NCI-H2227 treated with DMSO at 0.1 percent for 48 hours (cell line): ENCODE results near the gene AQP6.
"Not testable (repeated sequence)": the region's sequence is repeated elsewhere in the genome, so short reads cannot be mapped to it uniquely, and the experiment has no call there.

Experiments
- DNase-seq: peaks from one replicate; lab custom pipeline; 2025; lab: John Stamatoyannopoulos, UW

AQP6 gene

DNA sequence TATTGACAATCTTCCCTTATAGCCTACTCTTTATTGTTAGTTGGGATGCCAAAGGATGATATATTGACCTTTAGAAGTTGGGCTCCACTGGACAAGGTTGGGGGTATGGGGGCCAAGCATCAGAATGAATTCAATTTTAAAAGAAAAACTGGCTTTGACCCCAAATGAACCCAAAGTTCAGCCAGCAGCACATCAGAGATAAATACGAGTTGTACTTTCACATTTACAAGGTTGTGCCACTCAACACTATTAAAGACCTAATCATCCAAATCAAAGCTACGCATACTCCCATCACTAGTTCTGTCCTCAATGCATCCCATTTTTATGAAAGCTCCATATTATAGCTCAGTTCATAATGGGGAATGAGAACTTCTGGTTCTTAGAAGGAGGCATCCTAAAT lies 16.7 kb downstream of the AQP6 start:
- not testable (repeated sequence) for DNase-seq

DNA sequence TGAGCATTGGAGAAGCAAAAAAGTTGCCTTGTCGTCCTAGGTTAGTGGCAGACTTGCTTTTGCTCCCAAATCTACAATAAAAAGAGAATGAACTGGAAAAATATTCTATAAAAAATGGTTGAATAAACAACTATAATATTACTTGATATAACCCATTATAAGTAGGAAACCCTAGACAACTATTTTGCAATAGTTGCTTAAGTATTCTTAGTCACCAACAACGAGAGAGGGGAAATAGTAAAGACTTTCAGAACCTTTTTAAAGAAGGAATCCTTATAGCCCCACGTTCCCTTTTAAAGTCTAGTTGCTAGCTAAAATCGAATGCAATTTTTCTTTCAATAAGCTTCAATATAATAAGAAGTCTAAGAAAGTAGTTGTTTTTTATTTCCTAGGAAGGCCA lies 17.5 kb downstream of the AQP6 start:
- DNase-seq: no peak

DNA sequence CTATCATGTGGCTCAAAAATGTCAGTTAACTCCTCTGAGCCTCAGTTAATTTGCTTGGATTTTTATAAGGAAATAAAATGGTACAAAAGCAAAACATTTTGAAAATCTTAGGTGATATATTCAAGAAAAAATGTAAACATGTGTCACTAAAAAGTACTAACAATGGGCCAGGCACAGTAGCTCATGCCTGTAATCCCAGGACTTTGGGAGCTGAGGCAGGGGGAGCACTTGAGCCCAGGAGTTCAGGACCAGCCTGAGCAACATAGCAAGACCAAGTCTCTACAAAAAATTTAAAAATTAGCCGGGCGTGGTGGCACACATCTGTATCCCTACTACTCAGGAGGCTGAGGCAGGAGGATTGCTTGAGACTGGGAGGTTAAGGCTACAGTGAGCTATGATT lies 25.7 kb downstream of the AQP6 start:
- no peak for DNase-seq

GRCh38 chr12:50003595-50003994 lies 30.8 kb downstream of the AQP6 start:
- no peak for DNase-seq

DNA sequence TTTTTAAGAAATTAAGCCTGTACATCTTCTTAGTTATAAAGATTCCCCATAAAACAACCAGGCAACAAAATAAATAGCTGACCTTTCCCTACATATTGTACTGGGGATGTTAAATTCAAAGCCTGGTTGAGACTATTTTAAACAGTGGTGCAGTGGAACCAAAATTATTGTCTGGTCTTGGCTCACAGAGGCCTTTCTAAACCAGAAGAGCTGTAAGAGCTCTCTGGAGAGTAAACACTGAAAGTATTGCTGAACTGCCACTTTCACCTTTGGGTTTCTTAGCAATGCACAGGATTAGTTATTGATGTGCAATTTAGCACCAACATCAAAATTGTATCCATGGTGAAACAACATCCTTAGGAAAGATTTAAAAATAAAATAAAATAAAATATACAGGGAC lies 31.9 kb downstream of the AQP6 start:
- DNase-seq: no peak

- DNase-seq: no peak
Measured at GRCh38 chr12:50005175-50005574, 32.4 kb downstream of the AQP6 start.

- no peak for DNase-seq
Measured at GRCh38 chr12:50006280-50006679, 33.5 kb downstream of the AQP6 start.

DNA sequence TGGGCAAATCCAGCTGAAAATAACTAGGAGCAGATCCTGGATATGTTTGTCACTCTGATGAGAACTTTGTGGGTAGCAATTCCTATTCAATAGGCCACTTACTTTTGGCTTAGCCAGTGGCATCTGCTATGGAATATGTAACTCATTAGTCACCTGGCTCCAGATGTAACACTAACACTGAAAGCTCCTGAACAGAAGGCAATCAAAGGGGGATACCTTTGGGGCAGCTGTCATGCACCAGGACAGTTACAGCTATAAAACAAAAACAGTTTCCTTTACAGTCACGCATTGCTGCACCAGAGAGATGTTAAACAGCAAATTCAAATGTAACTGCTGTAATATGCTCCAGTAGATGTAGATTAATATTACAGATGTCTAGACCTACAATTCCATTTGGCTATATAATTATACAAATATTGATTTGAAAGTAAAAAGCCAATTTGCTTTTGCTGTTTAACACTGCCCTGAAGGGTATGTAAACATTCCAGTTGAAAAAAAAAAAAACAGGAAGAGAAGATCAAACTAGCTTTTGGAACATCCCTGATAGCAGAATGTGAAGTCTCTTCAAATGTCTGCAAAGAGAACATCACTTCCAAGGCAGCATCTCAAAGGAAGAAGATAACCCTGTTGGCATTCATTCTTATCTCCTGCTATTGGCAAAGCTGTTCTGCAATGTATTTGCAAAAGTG lies 34.2 kb downstream of the AQP6 start:
- no peak for DNase-seq

GRCh38 chr12:50013361-50014147 lies 40.8 kb downstream of the AQP6 start:
- no peak for DNase-seq

DNA sequence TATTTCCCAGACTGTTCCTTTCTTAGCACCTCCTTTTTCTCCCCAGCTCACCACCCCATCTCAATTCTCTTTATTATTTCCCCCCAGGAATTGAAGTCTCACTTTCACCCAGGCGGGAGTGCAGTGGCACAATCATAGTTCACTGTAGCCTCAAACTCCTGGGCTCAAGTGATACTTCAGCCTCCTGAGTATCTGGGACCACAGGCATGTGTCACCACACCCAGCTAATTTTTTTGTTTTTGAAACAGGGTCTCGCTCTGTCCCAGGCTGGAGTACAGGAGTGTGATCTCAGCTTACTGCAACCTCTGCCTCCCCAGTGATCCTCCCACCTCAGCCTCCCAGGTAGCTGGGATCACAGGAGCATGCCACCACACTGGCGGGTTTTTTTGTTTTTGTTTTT lies 41.6 kb downstream of the AQP6 start:
- no peak for DNase-seq

DNA sequence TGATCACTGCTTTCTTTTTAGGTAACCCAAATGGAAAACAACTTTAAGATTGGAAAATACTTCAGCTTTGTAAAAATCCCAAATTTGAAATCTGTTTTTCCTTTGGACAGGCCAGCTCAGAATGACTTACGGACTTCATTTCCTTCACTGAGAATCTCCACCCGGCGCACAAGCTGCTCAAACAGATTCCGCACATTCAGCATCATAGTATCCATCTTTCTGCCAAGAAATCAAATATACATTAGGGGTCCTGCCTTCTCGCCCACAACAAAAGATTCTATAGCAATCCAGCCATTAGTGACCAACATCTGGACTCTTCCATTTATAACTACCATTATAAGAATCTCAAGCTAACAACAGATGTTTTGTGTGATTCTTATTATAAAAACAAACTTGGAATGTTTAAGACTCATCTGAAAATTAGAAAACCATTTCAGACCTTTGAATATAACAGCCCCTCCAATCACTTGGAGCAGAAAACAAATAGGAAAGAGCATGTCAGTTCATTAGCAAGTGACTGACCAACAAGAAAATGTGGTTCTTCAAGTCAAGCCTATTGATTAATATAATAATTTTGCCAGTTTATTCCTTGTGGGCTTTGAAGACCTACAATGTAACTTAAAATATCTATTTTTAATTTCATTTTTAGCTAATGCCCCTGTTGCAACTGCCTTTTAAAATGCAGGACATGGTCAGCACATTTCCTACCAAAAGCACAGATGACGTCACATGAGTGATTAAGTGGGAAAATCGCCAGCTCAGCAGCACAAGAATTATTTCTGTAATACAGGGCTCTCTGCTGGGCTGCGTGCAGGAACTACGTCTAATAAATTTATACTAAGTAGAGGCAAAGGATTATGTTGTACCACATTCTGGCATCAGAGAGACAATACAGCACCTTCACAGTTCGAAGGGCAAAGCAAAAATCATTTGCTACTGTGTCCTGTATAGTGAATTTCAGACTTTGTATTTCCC lies 44.0 kb downstream of the AQP6 start:
- DNase-seq: peak; percentile 52

DNA sequence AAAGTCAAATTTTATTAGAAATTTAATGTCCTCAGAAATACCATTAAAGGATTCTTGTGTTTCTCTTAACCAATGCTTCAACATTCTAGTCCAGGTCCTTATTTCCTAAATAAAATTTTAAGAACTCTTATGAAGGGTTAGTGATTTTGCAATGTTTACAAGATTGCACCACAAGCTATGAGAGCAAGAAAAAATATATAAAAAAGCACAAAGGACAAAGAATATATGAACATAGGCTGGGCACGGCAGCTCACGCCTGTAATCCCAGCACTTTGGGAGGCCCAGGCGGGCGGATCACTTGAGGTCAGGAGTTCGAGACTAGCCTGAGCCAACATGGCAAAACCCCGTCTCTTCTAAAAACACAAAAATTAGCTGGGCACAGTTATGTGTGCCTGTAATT lies 44.9 kb downstream of the AQP6 start:
- DNase-seq: no peak

- no peak for DNase-seq
Measured at GRCh38 chr12:50018154-50018553, 45.4 kb downstream of the AQP6 start.

GRCh38 chr12:50018968-50019367 lies 46.2 kb downstream of the AQP6 start:
- no peak for DNase-seq

GRCh38 chr12:50019524-50019923 lies 46.8 kb downstream of the AQP6 start:
- no peak for DNase-seq

- DNase-seq: no peak
Measured at GRCh38 chr12:50021031-50021430, 48.3 kb downstream of the AQP6 start.

DNA sequence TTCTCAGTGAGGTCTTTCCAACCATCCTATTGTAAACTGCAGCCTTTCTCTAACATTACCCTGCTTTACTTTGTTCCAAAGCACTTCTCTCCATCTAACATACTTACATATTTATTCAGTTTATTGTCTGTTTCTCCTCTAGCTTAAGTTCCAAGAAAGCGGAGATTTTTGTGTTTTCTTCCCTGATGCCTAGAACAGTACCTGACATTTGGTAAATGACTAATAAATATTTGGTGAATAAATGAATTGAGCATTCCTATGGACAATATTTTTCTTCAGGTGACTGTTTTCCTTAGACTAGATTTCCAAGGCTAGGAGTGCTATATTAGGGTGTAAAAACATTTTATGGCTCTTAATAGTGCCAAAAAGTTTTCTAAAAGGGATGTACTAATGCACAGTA lies 50.2 kb downstream of the AQP6 start:
- no peak for DNase-seq

DNA sequence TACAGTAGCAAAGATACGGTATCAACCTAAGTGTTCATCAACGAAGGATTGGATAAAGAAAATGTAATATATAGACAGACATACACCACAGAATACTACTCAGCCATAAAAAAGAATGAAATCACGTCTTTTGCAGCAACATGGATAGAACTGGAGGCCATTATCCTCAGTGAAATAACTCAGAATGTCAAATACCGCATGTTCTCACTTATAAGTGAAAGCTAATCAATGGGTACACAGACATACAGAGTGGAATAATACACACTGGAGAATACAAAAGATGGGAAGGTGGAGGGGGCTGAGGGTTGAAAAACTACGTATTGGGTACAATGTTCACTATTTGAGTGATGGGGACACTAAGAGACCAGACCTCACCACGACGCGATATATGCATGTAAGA lies 51.5 kb downstream of the AQP6 start:
- DNase-seq: no peak

DNA sequence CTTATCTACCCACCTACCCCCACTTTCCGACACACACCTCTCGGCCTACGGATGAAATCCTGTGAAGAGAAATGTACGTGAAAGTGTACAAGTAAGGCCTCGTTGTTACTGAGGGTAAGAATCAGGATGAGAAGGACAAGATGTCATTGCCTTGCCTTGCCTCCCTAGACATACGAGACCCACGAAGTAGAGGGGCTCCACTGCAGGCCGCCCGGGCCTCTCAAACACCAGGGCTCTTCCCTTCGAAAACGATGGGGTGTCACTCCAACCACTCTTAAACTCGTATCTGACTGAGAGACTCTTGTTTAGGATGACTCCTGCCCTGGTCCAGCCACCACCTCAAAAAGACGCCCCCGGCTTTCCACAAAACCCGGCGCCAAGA lies 52.0 kb downstream of the AQP6 start:
- DNase-seq: no peak

GRCh38 chr12:50025187-50026059 lies 52.7 kb downstream of the AQP6 start, which contains the start of gene RACGAP1:
Gene RACGAP1 (minus strand): TSS chr12:50025494. CDS start chr12:50016715, 8,779 bp downstream.
- DNase-seq: peak; percentile 95

DNA sequence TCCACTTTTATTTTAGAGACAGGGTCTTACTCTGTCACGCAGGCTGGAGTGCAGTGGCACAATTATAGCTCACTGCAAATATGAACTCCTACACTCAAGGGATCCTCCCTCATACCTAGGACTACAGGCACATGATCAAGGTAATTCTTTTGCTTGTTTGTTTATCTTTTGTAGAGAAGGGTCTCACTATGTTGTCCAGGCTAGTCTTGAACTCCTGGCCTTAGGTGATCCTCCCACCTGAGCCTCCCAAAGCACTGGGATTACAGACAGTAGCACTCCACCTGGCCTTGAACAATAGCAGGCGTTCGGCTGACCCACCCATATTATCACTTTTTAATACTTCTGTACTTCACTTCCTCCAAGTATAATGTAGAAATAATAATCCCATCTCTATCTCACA lies 53.9 kb downstream of the AQP6 start:
- DNase-seq: no peak
